GM18861 (cell line): ENCODE results near the gene EEPD1.
A peak's percentile ranks its signal among the peaks of the same experiment; 100 is the strongest.
"Not testable (repeated sequence)": the region's sequence is repeated elsewhere in the genome, so short reads cannot be mapped to it uniquely, and the experiment has no call there.

Experiments
- ATAC-seq: cut with Tn5 transposase; IDR thresholded peaks from one replicate; pipeline ENCODE4 v1.9.1; 2021; ENCODE audit not compliant: unreplicated experiment

Gene EEPD1

GRCh38 chr7:36253699-36254098 lies 100.6 kb downstream of the EEPD1 start:
- no peak for ATAC-seq

DNA sequence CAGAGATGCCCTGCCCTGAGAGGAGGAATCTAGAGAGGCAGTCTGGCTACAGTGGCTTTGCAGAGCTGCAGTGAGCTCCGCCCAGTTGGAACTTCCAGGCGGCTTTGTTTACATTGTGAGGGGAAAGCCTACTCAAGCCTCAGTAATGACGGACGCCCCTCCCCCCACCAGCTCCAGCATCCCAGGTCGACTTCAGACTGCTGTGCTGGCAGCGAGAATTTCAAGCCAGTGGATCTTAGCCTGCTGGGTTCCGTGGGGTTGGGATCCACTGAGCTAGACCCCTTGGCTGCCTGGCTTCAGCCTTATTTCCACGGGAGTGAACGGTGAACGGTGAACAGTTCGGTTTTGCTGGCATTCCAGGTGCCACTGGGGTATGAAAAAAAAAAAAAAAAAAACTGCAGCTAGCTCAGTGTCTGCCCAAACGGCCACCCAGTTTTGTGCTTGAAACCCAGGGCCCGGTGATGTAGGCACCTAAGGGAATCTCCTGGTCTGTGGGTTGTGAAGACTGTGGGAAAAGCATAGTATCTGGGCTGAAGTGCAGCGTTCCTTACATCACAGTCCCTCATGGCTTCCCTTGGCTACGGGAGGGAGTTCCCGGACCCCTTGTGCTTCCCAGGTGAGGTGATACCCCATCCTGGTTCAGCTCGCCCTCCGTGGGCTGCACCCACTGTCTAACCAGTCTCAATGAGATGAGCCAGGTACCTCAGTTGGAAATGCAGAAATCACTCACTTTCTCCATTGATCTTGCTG lies 105.6 kb downstream of the EEPD1 start:
- not testable (repeated sequence) for ATAC-seq

DNA sequence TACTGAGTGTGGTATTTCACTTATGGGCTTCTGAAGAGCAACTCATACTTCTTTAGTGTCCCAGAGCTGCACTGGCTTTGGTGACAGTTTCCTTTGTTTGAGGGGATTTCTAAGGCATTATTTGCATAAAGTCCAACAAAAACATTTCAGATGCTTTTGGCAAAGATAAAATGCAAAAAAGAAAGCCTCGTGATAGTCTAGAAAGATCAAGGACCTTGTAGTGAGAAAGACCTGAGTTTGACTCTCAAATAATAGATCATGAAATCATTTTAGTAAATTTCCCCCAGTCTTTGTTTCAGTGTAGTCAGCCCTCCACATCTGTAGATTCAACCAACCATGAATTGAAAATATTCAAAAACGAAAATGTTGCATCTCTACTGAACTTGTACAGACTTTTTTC lies 107.4 kb downstream of the EEPD1 start:
- ATAC-seq: peak; percentile 47

DNA sequence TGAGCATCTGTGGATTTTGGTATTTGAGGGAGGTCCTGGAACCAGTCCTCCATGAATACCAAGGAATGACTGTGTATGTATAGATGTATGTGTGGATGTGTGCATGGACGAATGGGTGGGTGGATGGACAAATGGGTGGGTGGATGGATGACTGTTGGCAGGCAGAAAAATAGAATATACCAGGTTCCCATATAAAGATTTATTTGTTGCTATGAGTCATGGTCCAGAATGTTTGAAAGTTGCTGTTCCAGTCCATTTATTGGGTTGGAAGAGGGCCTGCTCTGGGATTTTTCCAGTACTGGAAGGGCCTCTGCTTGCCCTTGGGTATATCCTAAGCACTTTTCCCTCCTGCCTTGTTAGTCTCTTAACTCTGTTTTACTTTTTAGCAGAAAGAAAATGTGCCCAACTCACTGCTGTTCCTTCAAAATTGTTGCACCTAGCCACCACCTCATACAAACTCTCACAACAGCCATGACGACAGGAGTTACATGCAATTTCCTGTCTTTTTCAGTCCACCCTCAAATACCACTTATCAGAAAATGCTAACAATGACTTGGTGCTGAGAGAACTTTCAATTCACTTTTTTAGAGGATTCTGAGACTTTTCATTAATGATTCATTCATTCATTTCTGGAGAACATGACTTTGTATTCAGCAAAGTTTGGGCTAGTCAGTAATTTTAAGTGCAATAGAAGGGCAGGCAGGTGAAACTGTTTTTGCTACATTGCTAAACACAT lies 108.1 kb downstream of the EEPD1 start:
- peak; percentile 56 for ATAC-seq

DNA sequence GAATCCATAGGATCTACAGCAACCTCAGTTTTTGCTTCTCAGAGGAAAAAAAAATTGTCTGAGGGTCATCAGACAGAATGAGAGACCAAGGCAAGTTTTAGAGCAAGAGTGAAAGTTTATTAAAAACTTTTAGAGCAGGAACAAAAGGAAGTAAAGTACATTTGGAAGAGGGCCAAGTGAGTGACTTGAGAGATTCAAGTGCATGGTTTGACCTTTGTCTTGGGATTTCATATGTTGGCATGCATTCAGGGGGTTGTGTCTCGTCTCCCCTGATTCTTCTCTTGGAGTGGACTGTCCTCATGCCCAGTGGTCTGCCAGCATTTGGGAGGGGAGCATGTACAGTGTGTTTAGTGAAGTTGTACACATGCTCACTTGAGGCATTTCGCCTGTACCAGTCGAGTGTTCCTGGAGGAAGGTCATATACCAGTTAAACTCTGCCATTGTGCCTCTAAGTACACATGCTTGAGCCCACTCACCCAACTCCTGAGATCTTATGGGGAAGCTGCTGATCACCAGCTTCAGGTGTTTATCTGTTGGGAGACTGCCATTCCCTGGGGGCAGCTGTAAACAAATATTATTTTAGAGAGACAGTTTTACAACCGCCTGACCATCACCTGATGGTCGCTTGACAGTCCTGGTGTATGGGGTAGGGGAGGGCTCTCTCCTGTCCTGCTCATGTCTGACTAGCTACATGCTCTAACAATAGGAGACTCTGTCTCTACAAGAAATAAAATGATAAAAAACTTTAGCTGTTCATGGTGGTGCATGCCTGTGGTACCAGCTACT lies 109.4 kb downstream of the EEPD1 start:
- no peak for ATAC-seq

DNA sequence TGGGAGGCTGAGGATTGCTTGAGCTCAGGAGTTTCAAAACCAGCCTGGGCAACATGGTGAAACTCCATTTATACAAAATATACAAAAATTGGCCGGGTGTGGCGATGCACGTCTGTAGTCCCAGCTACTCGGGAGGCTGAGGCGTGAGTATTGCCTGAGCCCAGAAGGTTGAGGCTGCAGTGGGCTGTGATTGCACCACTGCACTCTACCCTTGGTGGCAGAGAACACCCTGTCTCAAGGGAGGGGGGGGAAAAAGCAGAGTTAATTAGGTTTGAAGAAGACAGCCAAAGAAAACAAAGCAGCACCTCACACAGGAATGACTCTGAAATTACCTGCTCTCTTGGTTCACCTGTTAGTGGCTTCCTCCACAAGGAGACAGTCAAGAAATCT lies 110.0 kb downstream of the EEPD1 start:
- no peak for ATAC-seq

DNA sequence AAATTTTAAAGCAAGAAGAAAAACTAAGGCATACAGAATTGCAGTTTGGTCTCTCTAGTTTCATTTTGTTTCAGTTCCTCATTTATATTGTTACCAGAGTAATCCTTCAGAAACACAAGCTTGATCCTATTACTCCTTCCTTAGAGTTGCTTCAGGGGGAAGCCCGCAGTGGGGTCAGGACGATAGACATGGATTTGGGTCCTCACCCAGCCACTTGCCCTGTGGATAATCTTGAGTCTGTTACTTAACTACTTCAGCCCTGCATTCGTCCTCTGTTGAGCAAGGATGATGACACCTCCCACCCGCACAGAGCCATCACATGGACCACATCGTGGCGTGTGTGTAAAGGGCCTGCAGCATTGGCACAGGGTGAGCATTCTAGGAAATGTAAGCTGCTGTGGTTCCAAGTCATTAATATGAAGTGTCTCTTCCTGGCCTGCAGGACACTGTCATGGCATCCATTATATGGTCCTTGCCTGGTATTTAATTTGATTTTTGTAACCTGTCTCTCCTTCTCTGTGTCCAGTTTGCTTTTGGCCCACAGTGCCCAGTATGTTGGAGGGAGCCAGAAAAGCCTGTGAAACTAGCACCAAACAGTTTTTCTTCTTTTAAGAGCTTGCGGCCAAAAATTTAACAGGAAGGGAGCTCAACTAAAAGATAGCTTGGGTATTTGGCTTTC lies 111.2 kb downstream of the EEPD1 start:
- no peak for ATAC-seq

DNA sequence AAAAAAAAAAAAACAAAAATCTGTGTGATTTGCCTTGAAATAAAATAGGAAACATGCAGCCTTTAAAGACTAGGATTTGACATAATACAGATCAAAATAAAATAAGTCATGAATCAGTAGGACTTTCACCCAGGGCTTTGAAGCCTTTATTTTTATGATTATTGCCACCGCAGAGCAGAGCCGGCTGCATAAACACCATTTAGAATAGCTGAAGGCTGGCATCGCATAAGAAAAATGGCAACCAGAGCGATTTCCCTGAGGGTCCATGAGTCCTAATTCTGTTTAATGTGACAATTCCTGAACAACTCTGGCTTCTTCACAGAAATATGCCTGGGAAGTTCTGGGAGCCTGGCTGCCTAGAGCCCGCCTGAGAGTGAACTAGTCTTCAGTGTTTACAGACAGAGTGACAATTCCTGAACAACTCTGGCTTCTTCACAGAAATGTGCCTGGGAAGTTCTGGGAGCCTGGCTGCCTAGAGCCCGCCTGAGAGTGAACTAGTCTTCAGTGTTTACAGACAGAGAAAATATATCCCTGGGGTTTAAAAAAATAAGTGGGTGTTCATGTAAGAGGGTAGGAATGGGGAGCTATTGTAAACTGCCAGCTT lies 112.0 kb downstream of the EEPD1 start:
- no peak for ATAC-seq

GRCh38 chr7:36265680-36266079 lies 112.6 kb downstream of the EEPD1 start:
- ATAC-seq: no peak

- ATAC-seq: no peak
These were observed 113.1 kb downstream of the EEPD1 start for GRCh38 chr7:36266190-36266589.

GRCh38 chr7:36266683-36267082 lies 113.6 kb downstream of the EEPD1 start:
- ATAC-seq: no peak

- ATAC-seq: no peak
These were observed 119.1 kb downstream of the EEPD1 start for GRCh38 chr7:36272211-36272566.

GRCh38 chr7:36272567-36273269 lies 119.7 kb downstream of the EEPD1 start:
- no peak for ATAC-seq

DNA sequence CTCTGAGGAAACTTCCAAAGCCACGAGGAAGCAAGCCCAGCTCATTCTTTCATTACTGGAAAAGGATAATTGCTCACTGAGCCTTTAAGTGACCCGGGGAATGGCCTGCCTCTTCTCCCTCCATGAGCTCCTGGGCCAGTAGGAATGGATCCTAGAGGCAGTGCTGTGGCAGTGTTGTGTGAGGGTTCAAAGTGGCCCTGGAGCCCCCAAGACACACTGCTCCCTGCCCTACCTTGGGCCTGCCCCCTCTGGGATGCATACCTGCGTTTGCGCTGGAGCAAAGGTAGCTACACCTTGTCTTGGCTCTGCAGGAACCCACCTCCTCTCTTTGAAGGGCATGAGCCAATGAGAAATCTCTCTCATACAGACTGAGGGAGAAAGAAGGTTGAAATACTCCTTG lies 120.8 kb downstream of the EEPD1 start:
- ATAC-seq: no peak

DNA sequence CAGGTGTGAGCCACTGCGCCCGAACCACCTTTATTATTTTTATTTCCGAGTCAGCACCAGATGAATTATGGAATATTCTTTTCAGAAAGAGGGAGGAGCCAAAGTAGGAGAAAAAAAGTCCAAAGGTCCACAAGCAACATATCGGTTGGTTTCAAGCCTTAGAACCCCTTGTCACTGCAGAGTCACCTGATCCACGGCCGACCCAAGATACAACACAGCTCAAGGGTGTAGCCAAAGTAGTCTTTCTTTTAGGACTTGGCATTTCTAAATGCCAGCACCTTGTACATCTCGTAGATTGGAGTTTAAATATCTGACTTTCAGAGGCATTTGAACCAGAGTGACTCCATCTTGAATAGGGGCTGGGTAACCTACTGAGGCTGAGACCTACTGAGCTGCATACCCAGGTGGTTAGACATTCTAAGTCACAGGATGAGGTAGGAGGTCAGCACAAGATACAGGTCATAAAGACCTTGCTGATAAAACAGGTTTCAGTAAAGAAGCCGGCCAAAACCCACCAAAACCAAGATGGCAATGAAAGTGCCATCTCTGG lies 122.8 kb downstream of the EEPD1 start:
- ATAC-seq: no peak

DNA sequence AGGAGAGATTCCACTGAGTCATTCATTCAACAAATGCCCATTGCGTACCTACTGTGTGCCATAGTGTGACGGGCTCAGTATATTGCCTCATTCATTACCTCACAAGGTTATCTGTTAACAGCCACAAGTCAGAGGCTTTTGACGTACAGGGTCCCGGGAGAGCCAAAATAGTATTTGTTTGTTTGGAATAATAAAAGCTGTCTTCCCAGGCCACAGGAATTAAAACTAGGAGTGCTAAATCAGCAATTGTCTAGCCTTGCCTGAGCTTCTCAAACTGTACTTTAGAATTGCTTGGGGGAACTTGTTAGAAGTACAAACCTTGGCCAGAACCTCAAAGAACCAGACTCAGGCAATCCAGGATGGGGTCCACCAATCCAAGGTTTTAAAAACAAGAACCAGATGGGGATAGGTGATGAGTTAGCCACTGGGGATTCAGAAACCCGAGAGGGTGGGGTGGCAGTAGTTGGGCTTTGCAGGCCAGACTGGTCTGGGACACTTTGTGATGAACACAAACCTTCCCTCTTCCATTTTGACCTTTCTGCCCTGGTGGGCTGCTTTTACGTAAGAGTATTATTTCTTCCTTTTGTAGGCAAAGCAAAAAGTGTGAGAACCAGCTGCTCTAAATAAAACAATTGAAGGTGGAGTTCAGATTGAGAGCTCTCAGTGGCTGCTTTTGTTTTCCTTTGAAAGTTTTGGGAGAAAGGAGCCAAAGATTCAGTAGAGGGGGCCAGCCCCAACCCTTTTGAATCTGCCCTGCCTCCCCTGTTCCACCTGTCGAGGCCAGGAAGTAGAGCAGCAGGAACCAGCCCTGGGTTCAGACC lies 123.6 kb downstream of the EEPD1 start:
- ATAC-seq: no peak

- no peak for ATAC-seq
These were observed 124.1 kb downstream of the EEPD1 start for GRCh38 chr7:36277249-36277542.

GRCh38 chr7:36278069-36278619 lies 125.1 kb downstream of the EEPD1 start:
- ATAC-seq: no peak

- ATAC-seq: no peak
These were observed 125.6 kb downstream of the EEPD1 start for GRCh38 chr7:36278620-36279172.
